Embryonic facial prominence (tissue), 1 donor: ENCODE measurements around the gene SLC19A3.
A peak's percentile ranks its signal among the peaks of the same experiment; 100 is the strongest.
"Not testable (repeated sequence)": the region's sequence is repeated elsewhere in the genome, so short reads cannot be mapped to it uniquely, and the experiment has no call there.

Experiments used
- DNase-seq: peaks from one replicate; pipeline ENCODE4 v3.0.0-alpha.2; 2016; ENCODE audit errors: extremely low spot score

SLC19A3 gene

GRCh38 chr2:227717687-227718567 is at the start of gene SLC19A3:
TSS of gene SLC19A3 (minus strand) at chr2:227718028. CDS start at chr2:227702318, 15,710 bp downstream.
- DNase-seq = peak; percentile 51

GRCh38 chr2:227766373-227766883 is 48.6 kb upstream of the SLC19A3 start:
- no peak for DNase-seq

DNA sequence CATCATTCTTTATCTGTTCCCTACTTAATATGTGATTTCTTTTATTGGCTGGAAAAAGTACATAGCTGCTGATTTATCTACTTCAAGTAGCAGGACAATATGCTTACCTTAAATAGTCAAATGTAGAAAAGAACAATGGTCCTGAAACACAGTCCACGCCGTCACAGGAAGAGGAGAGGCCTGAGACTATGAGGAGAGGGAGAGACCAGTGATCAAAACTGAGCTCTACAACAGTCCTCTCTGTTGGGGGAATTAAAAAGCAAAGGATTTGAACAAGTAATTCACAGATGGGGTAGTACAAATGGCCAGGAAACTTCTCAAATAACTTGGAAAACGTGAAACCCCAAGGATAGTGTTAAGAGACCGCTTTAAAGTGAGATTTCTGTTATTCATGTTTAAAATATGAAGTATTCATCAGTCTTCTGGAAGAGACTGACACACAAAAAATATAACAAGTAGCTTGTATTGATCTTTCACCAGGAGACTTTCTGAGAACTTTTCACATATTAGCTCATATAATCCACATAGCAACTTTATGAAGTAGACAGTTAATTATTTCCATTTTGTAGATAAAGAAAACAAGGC is 48.1 kb upstream of the SLC19A3 start:
- DNase-seq = no peak

DNA sequence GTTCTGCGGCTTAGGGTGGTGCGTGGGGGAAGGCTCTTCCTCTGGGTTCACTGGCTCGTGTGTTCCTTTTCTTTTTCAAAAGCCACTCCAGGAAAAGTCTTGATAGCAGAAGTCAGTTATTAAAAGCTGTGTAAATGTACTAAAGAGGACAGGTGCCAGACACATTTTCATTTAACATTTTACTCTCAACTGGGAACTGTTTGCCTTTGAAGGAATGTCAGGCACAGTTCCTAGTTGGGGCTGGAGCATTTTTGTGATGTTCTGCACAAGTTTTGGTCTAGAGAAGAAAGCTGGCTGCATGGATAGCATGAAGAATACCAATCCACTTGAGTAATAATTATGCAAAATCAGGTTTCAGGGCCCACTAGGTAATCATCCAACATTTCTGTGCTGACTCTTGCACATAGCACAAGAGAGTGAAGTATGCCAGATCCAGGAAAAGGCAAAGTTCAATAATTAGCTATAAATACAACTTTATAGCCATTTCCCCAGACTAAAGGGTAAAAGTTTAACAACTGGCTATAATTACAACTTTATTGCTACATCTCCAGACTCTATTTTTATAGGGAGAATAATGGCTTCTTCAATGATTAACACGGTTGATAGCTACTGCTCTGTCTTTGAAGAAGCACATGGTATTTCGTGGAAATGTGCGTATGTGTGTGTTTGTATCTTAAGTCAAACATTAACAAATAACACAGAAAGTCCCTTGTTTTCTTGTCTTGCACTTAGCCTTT is 44.1 kb upstream of the SLC19A3 start:
- DNase-seq = no peak

GRCh38 chr2:227759411-227760118 is 41.7 kb upstream of the SLC19A3 start:
- no peak for DNase-seq

DNA sequence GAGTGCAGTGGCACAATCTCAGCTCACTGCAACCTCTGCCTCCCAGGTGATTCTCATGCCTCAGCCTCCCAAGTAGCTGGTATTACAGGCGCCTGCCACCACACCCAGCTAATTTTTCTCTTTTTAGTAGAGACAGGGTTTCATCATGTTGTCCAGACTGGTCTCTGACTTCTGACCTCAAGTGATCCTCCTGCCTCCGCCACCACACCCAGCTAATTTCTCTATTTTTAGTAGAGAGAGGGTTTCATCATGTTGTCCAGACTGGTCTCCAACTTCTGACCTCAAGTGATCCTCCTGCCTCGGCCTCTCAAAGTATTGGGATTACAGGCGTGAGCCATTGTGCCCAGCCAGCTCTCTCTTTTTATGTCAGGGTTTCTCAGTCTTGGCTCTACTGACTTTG is 38.4 kb upstream of the SLC19A3 start:
- not testable (repeated sequence) for DNase-seq

DNA sequence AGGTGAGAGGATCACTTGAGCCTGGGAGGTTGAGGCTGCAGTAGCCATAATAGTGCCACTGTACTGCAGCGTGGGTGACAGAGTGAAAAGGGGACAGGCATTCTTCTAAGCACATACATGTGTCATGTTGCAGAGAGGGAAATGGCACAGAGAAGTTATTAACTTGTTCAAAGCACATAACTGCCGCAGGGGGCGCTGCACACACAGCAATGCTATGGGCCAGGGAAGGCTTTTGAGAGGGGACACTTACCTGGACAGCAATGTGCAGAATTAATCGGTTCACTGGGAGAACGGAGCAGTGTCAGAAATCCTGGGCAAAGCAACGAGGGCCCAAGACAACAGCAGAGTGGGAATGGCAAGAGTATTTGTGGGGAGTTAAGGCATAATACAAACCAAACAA is 30.3 kb upstream of the SLC19A3 start:
- no peak for DNase-seq

- no peak for DNase-seq
Observed at GRCh38 chr2:227745594-227745993, 27.8 kb upstream of the SLC19A3 start, which contains the start of gene SCYGR8. TSS of gene SCYGR8 (plus strand) at chr2:227745894. CDS start at chr2:227745894, 0 bp downstream.

GRCh38 chr2:227740705-227741104 is 22.9 kb upstream of the SLC19A3 start:
- not testable (repeated sequence) for DNase-seq

GRCh38 chr2:227739351-227739750 is 21.5 kb upstream of the SLC19A3 start:
- DNase-seq = no peak

- no peak for DNase-seq
Observed at GRCh38 chr2:227728035-227728434, 10.2 kb upstream of the SLC19A3 start, which contains the start of gene SCYGR7. TSS of gene SCYGR7 (plus strand) at chr2:227728335. CDS start at chr2:227728335, 0 bp downstream.

GRCh38 chr2:227724394-227725039 is 6.7 kb upstream of the SLC19A3 start, which contains the start of gene SCYGR6:
TSS of gene SCYGR6 (minus strand) at chr2:227724757. CDS start at chr2:227724757, 0 bp downstream.
- no peak for DNase-seq

GRCh38 chr2:227722821-227723220 is 5.0 kb upstream of the SLC19A3 start:
- not testable (repeated sequence) for DNase-seq

DNA sequence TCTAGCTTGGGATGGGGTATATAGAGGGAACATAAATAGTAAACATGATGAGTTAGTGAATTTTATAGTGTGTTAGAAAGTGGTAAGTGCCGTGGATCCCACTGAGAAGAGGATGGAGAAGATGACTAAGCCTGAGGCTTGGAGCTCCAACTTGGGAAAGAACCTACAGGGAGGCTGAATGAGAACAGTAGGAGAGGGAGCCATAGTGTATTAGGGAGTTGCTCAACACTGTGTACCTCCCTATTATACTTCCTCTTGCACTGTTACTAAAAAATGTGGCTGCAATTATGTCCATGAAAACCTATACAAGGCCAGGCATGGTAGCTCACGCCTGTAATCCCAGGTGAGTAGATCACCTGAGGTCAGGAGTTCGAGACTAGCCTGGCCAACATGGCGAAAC is 2.9 kb upstream of the SLC19A3 start:
- no peak for DNase-seq

GRCh38 chr2:227719641-227720040 is 1.8 kb upstream of the SLC19A3 start:
- no peak for DNase-seq

DNA sequence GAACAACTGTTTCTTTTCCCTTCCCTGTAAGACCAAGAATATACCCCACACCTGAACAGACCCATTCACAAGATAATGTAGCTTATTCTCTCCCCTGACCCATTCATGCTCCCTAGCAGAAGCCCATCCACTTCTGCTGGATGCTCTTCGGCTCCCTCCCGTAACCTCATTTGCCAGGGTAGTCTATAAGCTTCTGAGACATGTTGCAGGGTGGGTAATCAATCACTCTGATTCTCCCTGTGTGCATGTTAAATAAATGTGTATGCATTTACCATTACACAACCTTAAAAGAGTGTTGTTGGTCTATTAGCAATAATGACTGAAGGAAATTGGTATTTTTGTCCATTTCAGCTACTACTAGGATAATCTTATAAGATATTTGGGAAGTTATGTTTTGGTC is 1.3 kb downstream of the SLC19A3 start:
- DNase-seq = no peak

- no peak for DNase-seq
Observed at GRCh38 chr2:227713291-227713690, 4.5 kb downstream of the SLC19A3 start.

DNA sequence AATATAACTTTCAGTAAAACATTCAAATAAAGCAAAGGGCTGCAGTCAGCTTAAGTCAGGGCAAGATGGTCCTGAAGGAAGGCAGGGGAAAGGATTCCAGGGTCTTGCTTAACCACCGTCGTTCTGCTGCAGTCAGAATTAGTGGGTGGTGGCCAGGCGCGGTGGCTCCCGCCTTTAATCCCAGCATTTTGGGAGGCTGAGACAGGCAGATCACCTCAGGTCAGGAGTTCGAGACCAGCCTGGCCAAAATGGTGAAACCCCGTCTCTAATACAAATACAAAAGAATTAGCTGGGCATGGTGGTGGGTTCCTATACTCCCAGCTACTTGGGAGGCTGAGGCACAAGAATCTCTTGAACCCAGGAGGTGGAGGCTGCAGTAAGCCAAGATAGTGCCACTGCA is 6.8 kb downstream of the SLC19A3 start:
- DNase-seq = no peak

DNA sequence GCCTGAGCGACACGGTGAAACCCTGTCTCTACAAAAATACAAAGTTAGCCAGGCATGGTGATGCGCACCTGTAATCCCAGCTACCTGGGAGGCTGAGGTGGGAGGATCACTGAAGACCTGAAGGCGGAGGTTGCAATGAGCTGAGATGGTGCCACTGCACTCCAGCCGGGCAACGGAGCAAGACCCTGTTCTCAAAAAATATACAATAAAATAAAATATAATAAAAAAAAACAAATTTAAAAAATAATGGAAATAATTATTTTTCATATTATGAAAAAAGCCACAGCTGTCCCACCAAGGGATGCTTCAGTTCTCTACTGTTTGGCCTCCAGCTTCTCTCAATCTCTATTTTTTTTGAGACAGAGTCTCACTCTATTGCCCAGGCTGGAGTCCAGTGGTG is 10.4 kb downstream of the SLC19A3 start:
- DNase-seq = no peak

- no peak for DNase-seq
Observed at GRCh38 chr2:227706859-227707258, 11.0 kb downstream of the SLC19A3 start.

GRCh38 chr2:227703961-227704360 is 13.9 kb downstream of the SLC19A3 start:
- DNase-seq = no peak
